SK-N-SH (cell line): ENCODE measurements around the gene CRISPLD2. TPM values are rescaled to one million over a fixed set of nuclear protein-coding genes. Genes with fewer than 3 reads are reported as not detected.

ENCODE experiments used
- CTCF ChIA-PET: fragments of 300-600, 350-600 bp; formaldehyde crosslinking; extraction: SDS; loops from one replicate; lab custom pipeline; 2021; lab: Yijun Ruan, JAX
- POLR2A ChIA-PET: fragments of 350-600 bp; sonication (Branson Sonifier 250); formaldehyde crosslinking; extraction: SDS; loops from one replicate; lab custom pipeline; 2020; ENCODE audit warnings: antibody characterized with exemption, inconsistent platforms; lab: Yijun Ruan, JAX
- DNase-seq: peaks from one replicate; pipeline ENCODE4 v3.0.0; 2012
- H2AFZ ChIP-seq: fragments of 200-600 bp; sonication (generic); 2 replicates; pipeline ENCODE4 v1.8.1; 2016; ENCODE audit warnings: antibody characterized with exemption, mild to moderate bottlenecking, low read depth
- H3F3A ChIP-seq: fragments of 200-600 bp; sonication (generic); replicated peaks from 2 replicates; pipeline ENCODE3; 2016; ENCODE audit warnings: antibody characterized with exemption, mild to moderate bottlenecking; ENCODE audit not compliant: insufficient read depth
- H3K27ac ChIP-seq, 2 experiments: fragments of 200-500 bp in 1 of 2; fragments of 200-600 bp in 1 of 2; sonication (Bioruptor generic) in 1 of 2; sonication (generic), shearing (Covaris generic) in 1 of 2; 2 replicates each; pipeline versions ENCODE4 v1.5.1 to v1.6.1; 2014 to 2016; ENCODE audit warnings: low read depth in 2 of 2, inconsistent platforms in 1 of 2, low read length in 1 of 2, mild to moderate bottlenecking in 1 of 2, mixed read lengths in 1 of 2
- H3K27me3 ChIP-seq: fragments of 200-600 bp; sonication (generic), shearing (Covaris generic); 2 replicates; pipeline ENCODE4 v1.6.1; 2016; ENCODE audit warnings: mixed run types; ENCODE audit not compliant: insufficient read depth
- H3K36me3 ChIP-seq, 2 experiments: fragments of 200-500 bp in 1 of 2; fragments of 200-600 bp in 1 of 2; sonication (Bioruptor generic) in 1 of 2; sonication (generic) in 1 of 2; replicated peaks in 1 of 2; 2 replicates each; pipeline versions ENCODE3 to v1.5.1; 2014 to 2016; ENCODE audit warnings: low read length in 1 of 2, mild to moderate bottlenecking in 1 of 2; ENCODE audit not compliant: insufficient read depth in 2 of 2, control insufficient read depth in 1 of 2
- H3K4me1 ChIP-seq, 2 experiments: fragments of 200-500 bp in 1 of 2; fragments of 200-600 bp in 1 of 2; sonication (Bioruptor generic) in 1 of 2; sonication (generic), shearing (Covaris generic) in 1 of 2; 2 replicates each; pipeline versions ENCODE4 v1.5.1 to v1.6.1; 2014 to 2016; ENCODE audit warnings: low read depth in 1 of 2, low read length in 1 of 2, mixed run types in 1 of 2; ENCODE audit not compliant: insufficient read depth in 2 of 2, control insufficient read depth in 1 of 2
- H3K4me2 ChIP-seq: fragments of 200-600 bp; sonication (generic), shearing (Covaris generic); 2 replicates; pipeline ENCODE4 v1.6.1; 2017; ENCODE audit warnings: mixed run types
- H3K4me3 ChIP-seq, 2 experiments: fragments of 200-500 bp in 1 of 2; fragments of 200-600 bp in 1 of 2; sonication (Bioruptor generic) in 1 of 2; sonication (generic), shearing (Covaris generic) in 1 of 2; 2 replicates each; pipeline versions ENCODE4 v1.5.1 to v1.8.1; 2014 to 2016; ENCODE audit warnings: low read depth in 2 of 2, inconsistent platforms in 1 of 2, low read length in 1 of 2, mild to moderate bottlenecking in 1 of 2, mixed read lengths in 1 of 2, moderate library complexity in 1 of 2
- H3K79me2 ChIP-seq: fragments of 200-600 bp; sonication (generic); 2 replicates; pipeline ENCODE4 v1.8.1; 2017; ENCODE audit warnings: mild to moderate bottlenecking; ENCODE audit not compliant: insufficient read depth
- H3K9ac ChIP-seq: fragments of 200-600 bp; sonication (generic); 2 replicates; pipeline ENCODE4 v1.6.1; 2017; ENCODE audit warnings: mixed run types
- H3K9me2 ChIP-seq: fragments of 200-600 bp; sonication (generic); 2 replicates; pipeline ENCODE4 v1.6.1; 2017; ENCODE audit warnings: mixed run types
- H3K9me3 ChIP-seq: fragments of 200-600 bp; sonication (generic); 2 replicates; pipeline ENCODE4 v1.6.1; 2017; ENCODE audit warnings: mixed run types, mild to moderate bottlenecking, moderate library complexity
- H4K20me1 ChIP-seq: fragments of 200-600 bp; sonication (generic); 2 replicates; pipeline ENCODE4 v1.6.1; 2017; ENCODE audit warnings: mild to moderate bottlenecking, mixed run types; ENCODE audit not compliant: insufficient read depth
- CHD2 ChIP-seq: fragments of 150-350 bp; IDR thresholded peaks from 2 replicates; pipeline ENCODE4 v1.6.1; 2018; ENCODE audit warnings: low read length; ENCODE audit not compliant: partially characterized antibody
- EP300 ChIP-seq, 2 experiments: IDR thresholded peaks; 2 replicates each; pipeline versions ENCODE4 v1.4.0 to v1.6.1; 2012; ENCODE audit warnings: borderline replicate concordance in 1 of 2, low read depth in 1 of 2, low read length in 1 of 2
- EZH2phosphoT487 ChIP-seq: fragments of 200-600 bp; sonication (generic); IDR thresholded peaks from 2 replicates; pipeline ENCODE4 v1.6.1; 2017; ENCODE audit warnings: low read depth, mixed run types, mild to moderate bottlenecking, antibody characterized with exemption, moderate library complexity, borderline replicate concordance
- MEF2A ChIP-seq: IDR thresholded peaks from 2 replicates; pipeline ENCODE4 v1.4.0; 2012; ENCODE audit warnings: low read depth, borderline replicate concordance
- NRF1 ChIP-seq: IDR thresholded peaks from 2 replicates; pipeline ENCODE4 v1.6.1; 2012; ENCODE audit warnings: low read depth, mild to moderate bottlenecking, low read length
- POLR2AphosphoS5 ChIP-seq: IDR thresholded peaks from 2 replicates; pipeline ENCODE4 v1.6.1; 2012; ENCODE audit warnings: low read depth, low read length
- RXRA ChIP-seq: IDR thresholded peaks from 2 replicates; pipeline ENCODE4 v1.4.0; 2012; ENCODE audit warnings: low read depth, mild to moderate bottlenecking, borderline replicate concordance
- SIN3A ChIP-seq: IDR thresholded peaks from 2 replicates; pipeline ENCODE4 v1.6.1; 2012; ENCODE audit warnings: low read depth, mild to moderate bottlenecking, low read length, moderate library complexity, borderline replicate concordance
- TEAD4 ChIP-seq: IDR thresholded peaks from 2 replicates; pipeline ENCODE4 v1.4.0; 2012; ENCODE audit warnings: mild to moderate bottlenecking, borderline replicate concordance; ENCODE audit not compliant: insufficient read depth
- USF2 ChIP-seq: fragments of 150-350 bp; IDR thresholded peaks from 2 replicates; pipeline ENCODE4 v1.6.1; 2017; ENCODE audit warnings: antibody characterized with exemption, low read length, low read depth, borderline replicate concordance
- YY1 ChIP-seq: IDR thresholded peaks from 2 replicates; pipeline ENCODE4 v1.4.0; 2012; ENCODE audit warnings: low read depth, mild to moderate bottlenecking
- WGBS: methylation state at CpG from one replicate; pipeline ENCODE4 v1.1.6; 2017; ENCODE audit warnings: low lambda C conversion rate; 5-methylcytosine and 5-hydroxymethylcytosine counted together
- polyA plus RNA-seq, 3 experiments: library from polyadenylated mRNA; depleted of rRNA; stranded (reverse); fragments of >200 nt; gene quantifications; 2 replicates each; pipeline ENCODE4 v1.2.3, GENCODE V29; 2012
- TF ChIP-seq, protein P1 (sequence below): IDR thresholded peaks from 2 replicates; pipeline ENCODE4; 2012
- TF ChIP-seq, protein P2 (sequence below): IDR thresholded peaks from 2 replicates; pipeline ENCODE4 v1.4.0; 2012; ENCODE audit warnings: low read depth, borderline replicate concordance

Gene CRISPLD2
- polyA plus RNA-seq, 1 of the 3 experiments (the other 2 are of a cell fraction): 6.3 TPM

DNA sequence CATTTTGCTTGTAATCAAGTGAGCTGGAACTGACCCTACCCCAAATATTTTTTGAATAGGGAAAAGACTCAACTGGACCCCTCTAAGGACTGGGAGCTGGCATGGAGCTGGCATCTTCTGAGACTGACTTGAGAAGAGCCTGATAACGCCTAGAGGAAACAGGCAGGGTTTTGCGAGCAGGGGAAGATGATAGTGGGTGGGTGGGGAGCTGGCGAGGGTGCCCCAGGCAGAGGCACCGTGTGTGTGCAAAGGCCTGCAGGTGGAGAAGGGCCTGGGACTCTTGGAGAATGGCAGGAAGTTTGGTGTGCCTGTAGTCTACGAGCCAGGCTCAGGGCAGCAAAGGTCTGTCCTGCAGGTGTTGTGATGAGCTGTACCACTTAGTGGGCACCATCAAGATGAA lies 4.1 kb downstream of the CRISPLD2 start:
- Histone ChIP-seq H3K9me2 (no peaks in the 10 kb centered on the region), H4K20me1 (no peaks in the 10 kb centered on the region), H3K4me1 (peaks cover 10 to 32% of the 10 kb centered on the region in 2 experiments; a peak in 3 of 4 replicates), H3K9ac (no peak overlapping the region), H3K4me2 (no peak overlapping the region), H3K79me2 (no peaks in the 10 kb centered on the region), H3K9me3 (no peaks in the 10 kb centered on the region), H3F3A (peaks cover 14% of the 10 kb centered on the region), H3K4me3 (no peak overlapping the region), H2AFZ (no peak overlapping the region), H3K36me3 (no peaks in the 10 kb centered on the region), H3K27me3 (no peaks in the 10 kb centered on the region), H3K27ac (no peak overlapping the region)
- TF ChIP-seq RXRA (no peak), TEAD4 (no peak), NRF1 (no peak), CHD2 (no peak), USF2 (no peak), EP300 (IDR thresholded peaks at IDR 0.05; ENCODE audit: borderline replicate concordance in 1 of 2, low read depth in 1 of 2, low read length in 1 of 2) (no peak), POLR2AphosphoS5 (no peak), YY1 (no peak), MEF2A (no peak), SIN3A (no peak), EZH2phosphoT487 (no peak)
- TF ChIP-seq, protein P1, sequence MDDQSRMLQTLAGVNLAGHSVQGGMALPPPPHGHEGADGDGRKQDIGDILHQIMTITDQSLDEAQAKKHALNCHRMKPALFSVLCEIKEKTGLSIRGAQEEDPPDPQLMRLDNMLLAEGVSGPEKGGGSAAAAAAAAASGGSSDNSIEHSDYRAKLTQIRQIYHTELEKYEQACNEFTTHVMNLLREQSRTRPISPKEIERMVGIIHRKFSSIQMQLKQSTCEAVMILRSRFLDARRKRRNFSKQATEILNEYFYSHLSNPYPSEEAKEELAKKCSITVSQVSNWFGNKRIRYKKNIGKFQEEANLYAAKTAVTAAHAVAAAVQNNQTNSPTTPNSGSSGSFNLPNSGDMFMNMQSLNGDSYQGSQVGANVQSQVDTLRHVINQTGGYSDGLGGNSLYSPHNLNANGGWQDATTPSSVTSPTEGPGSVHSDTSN: no peak
- TF ChIP-seq, protein P2, sequence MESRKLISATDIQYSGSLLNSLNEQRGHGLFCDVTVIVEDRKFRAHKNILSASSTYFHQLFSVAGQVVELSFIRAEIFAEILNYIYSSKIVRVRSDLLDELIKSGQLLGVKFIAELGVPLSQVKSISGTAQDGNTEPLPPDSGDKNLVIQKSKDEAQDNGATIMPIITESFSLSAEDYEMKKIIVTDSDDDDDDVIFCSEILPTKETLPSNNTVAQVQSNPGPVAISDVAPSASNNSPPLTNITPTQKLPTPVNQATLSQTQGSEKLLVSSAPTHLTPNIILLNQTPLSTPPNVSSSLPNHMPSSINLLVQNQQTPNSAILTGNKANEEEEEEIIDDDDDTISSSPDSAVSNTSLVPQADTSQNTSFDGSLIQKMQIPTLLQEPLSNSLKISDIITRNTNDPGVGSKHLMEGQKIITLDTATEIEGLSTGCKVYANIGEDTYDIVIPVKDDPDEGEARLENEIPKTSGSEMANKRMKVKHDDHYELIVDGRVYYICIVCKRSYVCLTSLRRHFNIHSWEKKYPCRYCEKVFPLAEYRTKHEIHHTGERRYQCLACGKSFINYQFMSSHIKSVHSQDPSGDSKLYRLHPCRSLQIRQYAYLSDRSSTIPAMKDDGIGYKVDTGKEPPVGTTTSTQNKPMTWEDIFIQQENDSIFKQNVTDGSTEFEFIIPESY: no peak
- ChIA-PET CTCF (interaction anchor here (0.6 to 1.1 kb wide), 3 partner anchors 12 to 176 kb away, joined by 3 read pairs; no protein-coding TSS in a partner anchor), POLR2A (interaction anchor here (0.6 to 0.8 kb wide), 2 partner anchors 74 to 206 kb away, joined by 3 to 4 read pairs; no protein-coding TSS in a partner anchor)
- no peak for DNase-seq
- WGBS: 72% methylated on average over 5 of the region's 5 CpGs
